HG03060 (cell line): ENCODE results near the gene PPA2.
"Not testable (repeated sequence)": the region's sequence is repeated elsewhere in the genome, so short reads cannot be mapped to it uniquely, and the experiment has no call there.

Experiments
- ATAC-seq: cut with Tn5 transposase; IDR thresholded peaks from one replicate; pipeline ENCODE4 v1.9.1; 2021; ENCODE audit warnings: low read depth, moderate number of reproducible peaks; ENCODE audit not compliant: unreplicated experiment

The PPA2 gene

GRCh38 chr4:105461221-105461620, 12.6 kb downstream of the PPA2 start:
- ATAC-seq = no peak

GRCh38 chr4:105460306-105460705, 13.6 kb downstream of the PPA2 start:
- ATAC-seq = no peak

GRCh38 chr4:105458541-105458940, 15.3 kb downstream of the PPA2 start:
- not testable (repeated sequence) for ATAC-seq

- ATAC-seq = no peak
Measured at GRCh38 chr4:105458001-105458400, 15.9 kb downstream of the PPA2 start.

- ATAC-seq = no peak
Measured at GRCh38 chr4:105455998-105456397, 17.9 kb downstream of the PPA2 start.

GRCh38 chr4:105455182-105455581, 18.7 kb downstream of the PPA2 start:
- no peak for ATAC-seq

- peak; percentile 76 for ATAC-seq
Measured at GRCh38 chr4:105453550-105454205, 20.2 kb downstream of the PPA2 start.

GRCh38 chr4:105451346-105451745, 22.5 kb downstream of the PPA2 start:
- no peak for ATAC-seq

GRCh38 chr4:105440890-105441289, 33.0 kb downstream of the PPA2 start:
- ATAC-seq = no peak

- no peak for ATAC-seq
Measured at GRCh38 chr4:105437637-105438036, 36.2 kb downstream of the PPA2 start.

- no peak for ATAC-seq
Measured at GRCh38 chr4:105436414-105436813, 37.4 kb downstream of the PPA2 start.

GRCh38 chr4:105434940-105435339, 38.9 kb downstream of the PPA2 start:
- ATAC-seq = no peak

- ATAC-seq = no peak
Measured at GRCh38 chr4:105433421-105433820, 40.4 kb downstream of the PPA2 start.

- no peak for ATAC-seq
Measured at GRCh38 chr4:105432438-105432837, 41.4 kb downstream of the PPA2 start.

- ATAC-seq = no peak
Measured at GRCh38 chr4:105430811-105431210, 43.1 kb downstream of the PPA2 start.

- ATAC-seq = no peak
Measured at GRCh38 chr4:105426187-105426897, 47.5 kb downstream of the PPA2 start.

- no peak for ATAC-seq
Measured at GRCh38 chr4:105422207-105422920, 51.5 kb downstream of the PPA2 start.

GRCh38 chr4:105417624-105418023, 56.2 kb downstream of the PPA2 start:
- no peak for ATAC-seq

GRCh38 chr4:105415281-105415744, 58.5 kb downstream of the PPA2 start:
- ATAC-seq = no peak

GRCh38 chr4:105414316-105414715, 59.5 kb downstream of the PPA2 start:
- ATAC-seq = no peak

- not testable (repeated sequence) for ATAC-seq
Measured at GRCh38 chr4:105409135-105409534, 64.7 kb downstream of the PPA2 start.
